Epithelial cell of prostate (primary cell): ENCODE data around the gene FCAR.
"Not testable (repeated sequence)": the region's sequence is repeated elsewhere in the genome, so short reads cannot be mapped to it uniquely, and the experiment has no call there.

Source experiments
- DNase-seq: peaks from one replicate; pipeline ENCODE4 v3.0.0-alpha.2; 2011; ENCODE audit warnings: low read depth, low spot score
- H3K27ac ChIP-seq: fragments of 450-650 bp; 2 replicates; pipeline ENCODE4 v1.5.1; 2017; ENCODE audit warnings: mild to moderate bottlenecking

The FCAR gene

GRCh38 chr19:54873990-54874389 is at the start of gene FCAR:
Gene FCAR (plus strand): TSS chr19:54874235. CDS start chr19:54874290, 55 bp downstream.
- no peak within 1 kb of the TSS for H3K27ac ChIP-seq
- DNase-seq: no peak

- H3K27ac ChIP-seq, DNase-seq: not testable (repeated sequence)
These were observed 49.6 kb upstream of the FCAR start for GRCh38 chr19:54824416-54824815.

GRCh38 chr19:54825326-54825725 is 48.7 kb upstream of the FCAR start:
- not testable (repeated sequence) for H3K27ac ChIP-seq, DNase-seq

GRCh38 chr19:54828064-54828463 is 46.0 kb upstream of the FCAR start:
- not testable (repeated sequence) for DNase-seq, H3K27ac ChIP-seq

GRCh38 chr19:54832496-54832895 is 41.5 kb upstream of the FCAR start, which contains the start of gene KIR2DS4:
Gene KIR2DS4 (plus strand): TSS chr19:54832676.
- DNase-seq, H3K27ac ChIP-seq: not testable (repeated sequence)

GRCh38 chr19:54835126-54835525 is 38.9 kb upstream of the FCAR start:
- not testable (repeated sequence) for H3K27ac ChIP-seq, DNase-seq

- H3K27ac ChIP-seq, DNase-seq: not testable (repeated sequence)
These were observed 36.5 kb upstream of the FCAR start for GRCh38 chr19:54837522-54837921.

- H3K27ac ChIP-seq, DNase-seq: not testable (repeated sequence)
These were observed 30.9 kb upstream of the FCAR start for GRCh38 chr19:54843171-54843570.

- DNase-seq, H3K27ac ChIP-seq: not testable (repeated sequence)
These were observed 23.9 kb upstream of the FCAR start, which contains the start of gene KIR3DL2 for GRCh38 chr19:54850061-54850640. Gene KIR3DL2 (plus strand): TSS chr19:54850443. CDS start chr19:54850476, 33 bp downstream.

- H3K27ac ChIP-seq: no peak overlapping the region
These were observed 23.1 kb upstream of the FCAR start for GRCh38 chr19:54850930-54851329.

GRCh38 chr19:54851353-54851752 is 22.7 kb upstream of the FCAR start:
- no peak for DNase-seq
- no peak overlapping the region for H3K27ac ChIP-seq

More at GRCh38 chr19:54850930-54851329, 23.1 kb upstream of the FCAR start:
- DNase-seq: no peak

- DNase-seq, H3K27ac ChIP-seq: not testable (repeated sequence)
These were observed 18.8 kb upstream of the FCAR start for GRCh38 chr19:54855241-54855640.

GRCh38 chr19:54858476-54858875 is 15.6 kb upstream of the FCAR start:
- H3K27ac ChIP-seq, DNase-seq: not testable (repeated sequence)

GRCh38 chr19:54859421-54859820 is 14.6 kb upstream of the FCAR start:
- not testable (repeated sequence) for H3K27ac ChIP-seq, DNase-seq

GRCh38 chr19:54863459-54863858 is 10.6 kb upstream of the FCAR start:
- not testable (repeated sequence) for DNase-seq, H3K27ac ChIP-seq

GRCh38 chr19:54871696-54872095 is 2.3 kb upstream of the FCAR start:
- no peak overlapping the region for H3K27ac ChIP-seq
- DNase-seq: no peak

GRCh38 chr19:54875506-54875905 is 1.5 kb downstream of the FCAR start:
- DNase-seq: no peak
- no peak overlapping the region for H3K27ac ChIP-seq

GRCh38 chr19:54877471-54877870 is 3.4 kb downstream of the FCAR start:
- DNase-seq: no peak
- H3K27ac ChIP-seq: no peak overlapping the region

GRCh38 chr19:54881884-54882283 is 7.8 kb downstream of the FCAR start:
- no peak overlapping the region for H3K27ac ChIP-seq
- DNase-seq: no peak

GRCh38 chr19:54882758-54883157 is 8.7 kb downstream of the FCAR start:
- DNase-seq: no peak
- H3K27ac ChIP-seq: no peak overlapping the region

- H3K27ac ChIP-seq: no peak overlapping the region
- DNase-seq: no peak
These were observed 9.2 kb downstream of the FCAR start for GRCh38 chr19:54883228-54883627.

- no peak overlapping the region for H3K27ac ChIP-seq
- no peak for DNase-seq
These were observed 14.2 kb downstream of the FCAR start for GRCh38 chr19:54888239-54888638.
